ENCODE data around the gene PRDM7. TPM values are rescaled to one million over a fixed set of nuclear protein-coding genes. Genes with fewer than 3 reads are reported as not detected.
"Not testable (repeated sequence)": the region's sequence is repeated elsewhere in the genome, so short reads cannot be mapped to it uniquely, and the experiment has no call there.

The PRDM7 gene
- total RNA-seq, 1 experiment from 2014 or later, result not detected

DNA sequence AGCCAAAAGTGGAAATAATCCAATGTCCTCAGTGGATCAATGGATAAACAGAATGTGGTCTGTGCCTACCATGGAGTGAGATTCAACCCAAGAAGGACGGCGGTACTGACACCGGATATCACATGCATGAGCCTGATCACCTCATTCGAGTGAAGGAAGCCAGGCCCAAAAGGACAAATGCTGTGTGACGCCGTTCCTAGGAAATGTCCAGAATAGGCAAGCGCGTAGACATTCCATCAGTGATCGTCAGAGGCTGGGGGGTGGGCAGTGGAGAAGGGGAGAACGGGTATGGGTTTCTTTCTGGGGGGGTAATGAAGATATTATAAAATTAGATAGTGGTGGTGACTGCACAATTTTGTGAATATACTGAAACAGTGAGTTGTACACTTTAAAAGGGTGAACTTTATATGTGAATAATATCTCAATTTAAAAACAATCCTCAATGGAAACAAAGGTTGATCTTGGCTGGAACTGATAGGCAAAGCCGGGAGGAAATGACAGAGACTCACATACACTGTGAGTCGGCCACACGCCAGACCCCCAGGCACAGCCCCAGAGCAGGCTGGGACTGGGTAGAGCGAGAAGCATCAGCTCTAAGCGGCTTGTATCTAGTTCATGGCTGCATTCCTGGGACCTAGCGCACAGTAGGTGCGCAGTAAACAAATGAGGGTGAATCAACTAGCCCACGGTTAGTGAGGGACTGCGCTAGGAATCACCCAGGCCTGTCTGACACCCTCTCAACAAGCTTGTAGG, 61.4 kb downstream of the PRDM7 start:
- no peak for DNase-seq (ENCODE audit: low read depth)

DNA sequence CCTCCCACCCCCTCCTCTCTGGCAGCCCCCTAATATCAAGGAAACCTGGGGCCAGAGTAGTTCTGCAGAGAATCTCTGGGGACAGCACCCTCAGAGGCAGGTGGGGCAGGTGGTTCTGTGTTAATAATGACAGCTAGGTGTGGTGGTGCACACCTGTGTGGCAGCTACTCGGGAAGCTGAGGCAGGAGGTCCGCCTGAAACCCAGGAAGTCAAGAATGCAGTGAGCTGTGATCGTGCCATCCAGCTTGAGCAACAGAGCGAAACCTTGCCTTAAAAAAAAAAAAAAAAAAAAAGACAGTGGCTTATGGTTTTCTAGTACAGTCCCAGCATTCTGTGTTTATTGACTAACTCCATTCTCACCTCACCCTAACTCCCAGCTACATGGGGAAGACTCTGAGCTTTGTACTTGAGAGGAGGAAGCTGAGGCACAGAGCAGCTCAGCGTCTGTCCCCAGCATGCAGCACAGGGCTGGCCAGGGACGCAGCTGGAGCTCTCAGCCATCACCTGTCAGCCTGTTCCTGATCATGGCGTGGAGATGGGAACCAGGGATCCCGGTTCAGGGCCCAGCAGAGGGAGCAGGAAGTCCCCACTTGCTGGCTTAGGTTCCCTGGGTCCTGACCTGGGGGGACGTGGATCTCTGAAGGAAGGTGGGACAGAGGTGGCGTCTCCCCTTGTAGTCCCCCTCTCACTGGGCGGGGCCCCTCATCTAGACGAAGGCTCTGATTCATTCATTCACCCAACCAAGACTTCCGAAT, 64.0 kb downstream of the PRDM7 start:
- no peak for DNase-seq (ENCODE audit: low read depth)

DNA sequence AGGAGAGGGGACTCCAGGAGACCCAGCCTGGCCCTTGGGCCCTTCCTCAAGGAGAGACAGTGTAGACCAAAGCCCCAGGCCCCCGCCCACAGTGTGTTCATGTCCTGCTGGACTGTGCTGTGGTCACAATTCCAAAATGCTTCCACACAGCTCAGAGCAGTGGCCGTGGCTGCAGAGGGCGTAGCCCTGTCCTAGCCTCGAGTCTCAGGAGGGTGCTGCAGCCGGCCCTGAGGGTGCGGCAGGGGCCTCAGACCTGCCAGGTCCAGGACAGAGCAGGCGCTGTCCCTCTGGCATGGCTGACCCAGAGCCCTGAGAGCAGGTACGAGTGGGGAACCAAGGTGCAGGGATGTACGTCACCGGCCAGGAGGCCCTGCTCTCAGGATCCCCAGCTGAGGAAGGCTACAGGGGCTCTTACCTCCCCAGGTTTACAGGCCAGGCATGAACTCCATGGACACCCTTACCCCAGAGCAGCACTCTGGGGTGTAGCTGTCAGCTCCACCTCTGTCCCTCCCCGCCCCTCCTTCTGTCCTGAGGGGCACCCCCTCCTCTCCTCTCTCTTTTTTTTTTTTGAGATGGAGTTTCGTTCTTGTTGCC, 65.1 kb downstream of the PRDM7 start:
- no peak for DNase-seq (ENCODE audit: low read depth)

- DNase-seq (ENCODE audit: low read depth), result no peak
Observed at GRCh38 chr16:90011508-90011819, 65.7 kb downstream of the PRDM7 start.

- no peak for DNase-seq (ENCODE audit: low read depth)
Observed at GRCh38 chr16:90010676-90011507, 66.2 kb downstream of the PRDM7 start.

- no peak for DNase-seq (ENCODE audit: low read depth)
Observed at GRCh38 chr16:90009172-90009899, 67.8 kb downstream of the PRDM7 start.

DNA sequence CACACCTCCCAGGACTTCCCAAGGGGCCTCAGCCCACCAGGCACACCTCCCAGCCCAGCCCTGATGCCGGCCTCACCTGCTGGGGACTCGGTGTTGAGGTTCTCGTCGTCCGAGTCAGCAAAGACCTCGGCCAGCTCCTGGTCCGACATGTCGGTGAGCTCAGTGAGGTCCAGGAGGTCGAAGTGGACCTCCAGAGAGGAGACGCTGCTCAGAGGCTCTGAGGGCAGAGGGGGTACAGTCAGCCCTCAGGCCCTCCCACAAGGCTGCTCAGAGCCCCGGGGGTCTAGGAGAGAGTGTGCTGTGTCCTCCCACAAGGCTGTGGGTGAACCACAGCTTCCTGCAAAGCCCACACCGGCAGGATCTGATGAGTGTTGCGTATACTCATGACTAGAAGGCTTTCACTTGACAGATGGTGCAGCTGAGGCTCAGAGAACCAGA, 68.4 kb downstream of the PRDM7 start:
- no peak for DNase-seq (ENCODE audit: low read depth)

- not testable (repeated sequence) for DNase-seq (ENCODE audit: low read depth)
Observed at GRCh38 chr16:90007635-90008234, 69.4 kb downstream of the PRDM7 start.

GRCh38 chr16:90007015-90007414, 70.1 kb downstream of the PRDM7 start:
- no peak for DNase-seq (ENCODE audit: low read depth)

Other genes with a start within 250 kb of the PRDM7 start
- gene SPIRE2, start 248.9 kb downstream of the PRDM7 start, total RNA-seq (2014; rRNA removed), result 6.9 and 7.1 TPM in 2 replicates
- 171 and 180 TPM in 2 replicates for gene TCF25, start 203.7 kb downstream of the PRDM7 start, total RNA-seq (2014; rRNA removed)
- gene MC1R, start 158.5 kb downstream of the PRDM7 start, total RNA-seq (2014; rRNA removed), result 7.6 and 7.7 TPM in 2 replicates
- 443 and 463 TPM in 2 replicates for gene TUBB3, start 154.0 kb downstream of the PRDM7 start, total RNA-seq (2014; rRNA removed)
- gene DEF8, start 128.6 kb downstream of the PRDM7 start, total RNA-seq (2014; rRNA removed), result 78.2 and 87.1 TPM in 2 replicates
- gene DBNDD1, start 57.9 kb downstream of the PRDM7 start, total RNA-seq (2014; rRNA removed), result 8.5 and 10.8 TPM in 2 replicates

All from LHCN-M2 (cell line).